GM15510 (cell line): ENCODE results near the gene YBX2.

ENCODE experiments used
- POLR2A ChIP-seq: IDR thresholded peaks from 3 replicates; pipeline ENCODE4 v1.6.1; 2011; ENCODE audit warnings: borderline replicate concordance; ENCODE audit not compliant: insufficient read length; ENCODE audit errors: extremely low read depth

Gene YBX2

DNA sequence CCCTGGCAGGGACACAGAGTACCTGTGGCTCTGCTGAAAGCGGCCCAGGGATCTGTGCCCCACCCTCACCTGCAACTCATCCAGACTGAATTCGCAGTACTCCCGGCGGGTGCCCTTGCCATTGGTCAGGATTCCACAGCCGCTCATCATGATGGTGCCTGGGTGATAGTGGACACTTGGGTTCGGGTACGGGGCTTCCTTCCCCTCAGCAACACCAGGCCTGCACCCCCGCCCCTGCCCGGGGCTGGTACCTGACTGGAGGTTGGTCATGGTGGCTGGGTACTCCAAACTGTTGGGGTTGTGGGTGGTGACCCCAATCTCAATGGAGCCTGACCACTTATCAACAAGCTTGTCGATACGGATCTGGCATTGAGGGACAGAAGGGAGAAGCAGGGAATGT is 31.7 kb upstream of the YBX2 start:
- TF ChIP-seq POLR2A: no peak

DNA sequence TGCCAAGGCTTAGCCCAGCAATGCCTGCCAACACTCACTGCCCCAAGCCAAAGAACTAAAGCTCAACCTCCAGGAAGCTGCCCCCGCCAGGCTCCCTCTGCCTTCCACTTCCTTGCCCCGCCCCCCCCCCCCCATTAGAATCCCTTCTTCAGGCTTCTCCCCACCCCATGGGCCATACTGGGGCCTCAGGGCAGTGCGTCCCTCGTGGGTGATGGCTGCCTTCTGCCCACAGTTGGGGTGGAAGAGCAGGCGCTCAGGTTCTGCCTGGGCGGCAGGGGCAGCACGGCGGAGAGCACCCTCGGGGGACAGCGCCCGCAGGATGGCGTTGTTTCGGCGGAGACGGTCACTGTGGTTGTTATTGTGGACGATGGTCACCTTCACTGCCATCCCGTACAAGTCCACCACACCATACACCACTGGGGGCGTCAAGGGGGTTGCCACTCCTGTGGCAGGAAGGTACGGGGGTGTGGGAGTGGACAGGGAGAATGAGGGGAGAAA is 30.6 kb upstream of the YBX2 start:
- TF ChIP-seq POLR2A: no peak

DNA sequence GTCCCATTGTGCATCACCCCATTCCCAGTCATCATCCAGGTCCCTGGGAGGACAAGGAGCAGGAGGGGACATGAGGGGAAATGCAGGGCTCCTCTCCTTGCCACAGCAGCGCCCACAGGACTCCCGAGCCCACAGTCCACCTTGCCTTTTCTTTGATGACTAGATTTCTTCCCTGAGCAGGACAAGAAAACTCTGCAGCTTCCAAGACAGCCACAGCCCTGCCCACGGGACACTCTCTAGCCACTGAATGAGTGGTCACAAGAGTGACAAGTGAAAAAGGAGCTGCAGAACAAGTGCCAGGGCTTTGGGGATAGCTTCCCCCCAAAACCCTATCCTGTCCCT is 30.0 kb upstream of the YBX2 start:
- TF ChIP-seq POLR2A: no peak

DNA sequence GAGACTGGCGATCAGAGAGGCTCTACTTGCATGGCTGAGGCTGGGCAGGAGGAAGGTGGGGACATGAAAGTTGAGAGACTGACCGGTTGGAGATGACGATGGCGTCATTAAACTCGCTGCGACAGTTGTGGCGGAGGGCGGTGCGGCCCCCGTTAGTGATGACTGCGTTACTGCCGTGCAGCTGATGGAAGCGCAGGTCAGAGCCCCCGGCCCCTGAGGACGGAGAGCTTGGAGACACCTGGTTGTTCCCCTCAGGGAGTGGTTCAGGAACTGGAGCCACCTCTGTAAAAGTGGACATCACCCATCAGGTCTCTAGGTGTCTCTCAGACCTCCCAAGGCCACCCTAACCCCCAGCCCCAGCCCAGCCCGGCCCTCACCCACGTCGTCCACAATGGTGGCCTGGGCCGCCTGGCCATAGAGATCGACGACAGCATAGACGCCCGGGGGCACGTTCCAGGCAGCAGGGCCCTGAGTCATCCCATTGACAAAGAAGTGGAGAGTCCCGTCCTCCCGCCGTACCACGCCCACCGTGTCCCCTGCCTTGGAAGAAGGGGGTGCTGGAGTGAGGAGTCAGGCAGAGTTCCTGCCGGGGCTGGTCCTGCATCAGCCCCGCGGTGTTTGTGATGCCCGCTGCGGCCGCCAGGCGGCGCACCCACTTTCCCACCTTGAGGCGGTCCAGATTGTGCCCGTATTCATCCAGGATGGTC is 29.4 kb upstream of the YBX2 start:
- no peak for TF ChIP-seq POLR2A

DNA sequence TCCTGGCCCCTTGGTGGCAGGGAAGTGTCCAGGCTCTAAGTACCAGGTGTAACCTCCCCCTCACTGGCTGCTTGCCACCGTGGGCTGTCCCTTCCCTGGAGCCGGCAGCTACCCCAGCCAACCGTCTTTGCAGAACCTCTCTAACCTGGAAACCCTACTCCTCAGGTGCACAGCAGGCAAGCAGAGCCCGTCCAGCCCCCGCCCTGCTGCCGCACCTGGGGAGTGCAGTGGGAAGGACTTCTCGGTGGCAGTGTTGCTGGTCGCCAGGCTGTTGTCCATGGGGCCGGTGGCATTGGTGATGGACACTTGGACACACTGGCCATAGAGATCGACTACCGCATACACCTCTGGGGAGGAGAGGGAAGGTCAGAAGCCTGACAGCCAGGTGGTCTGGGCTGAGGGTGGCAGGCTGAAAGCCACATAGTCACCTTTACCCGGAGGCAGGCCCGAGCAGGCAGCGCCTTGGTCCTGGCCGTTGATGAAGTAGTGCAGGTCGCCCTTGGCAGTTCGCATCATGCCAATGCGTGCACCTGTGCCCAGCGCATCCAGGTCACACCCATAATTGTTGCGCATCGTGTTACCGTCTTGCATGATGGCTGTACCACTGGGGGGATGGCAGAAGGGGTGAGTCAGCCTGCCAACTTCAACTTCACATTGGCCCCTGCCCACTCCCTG is 28.2 kb upstream of the YBX2 start:
- no peak for TF ChIP-seq POLR2A

DNA sequence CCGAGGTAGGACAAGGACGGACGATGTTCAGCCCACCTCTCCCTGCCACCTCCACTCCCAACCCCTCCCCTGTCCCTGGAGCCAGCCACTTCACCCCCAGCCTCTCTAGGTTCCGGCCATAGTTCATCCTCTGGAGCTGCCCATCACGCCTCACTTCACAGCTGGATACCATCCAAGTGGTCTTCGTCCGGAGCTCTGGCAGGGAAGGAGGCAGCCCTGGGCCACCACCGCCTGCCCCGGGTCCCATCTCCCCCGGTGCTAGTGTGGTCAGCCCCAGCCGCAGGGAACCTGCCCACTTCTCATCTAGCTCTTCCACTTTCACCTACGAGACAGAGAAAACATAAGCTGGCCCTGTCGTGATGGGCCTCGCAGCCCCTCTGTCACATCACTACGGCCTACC is 27.0 kb upstream of the YBX2 start:
- TF ChIP-seq POLR2A: no peak

DNA sequence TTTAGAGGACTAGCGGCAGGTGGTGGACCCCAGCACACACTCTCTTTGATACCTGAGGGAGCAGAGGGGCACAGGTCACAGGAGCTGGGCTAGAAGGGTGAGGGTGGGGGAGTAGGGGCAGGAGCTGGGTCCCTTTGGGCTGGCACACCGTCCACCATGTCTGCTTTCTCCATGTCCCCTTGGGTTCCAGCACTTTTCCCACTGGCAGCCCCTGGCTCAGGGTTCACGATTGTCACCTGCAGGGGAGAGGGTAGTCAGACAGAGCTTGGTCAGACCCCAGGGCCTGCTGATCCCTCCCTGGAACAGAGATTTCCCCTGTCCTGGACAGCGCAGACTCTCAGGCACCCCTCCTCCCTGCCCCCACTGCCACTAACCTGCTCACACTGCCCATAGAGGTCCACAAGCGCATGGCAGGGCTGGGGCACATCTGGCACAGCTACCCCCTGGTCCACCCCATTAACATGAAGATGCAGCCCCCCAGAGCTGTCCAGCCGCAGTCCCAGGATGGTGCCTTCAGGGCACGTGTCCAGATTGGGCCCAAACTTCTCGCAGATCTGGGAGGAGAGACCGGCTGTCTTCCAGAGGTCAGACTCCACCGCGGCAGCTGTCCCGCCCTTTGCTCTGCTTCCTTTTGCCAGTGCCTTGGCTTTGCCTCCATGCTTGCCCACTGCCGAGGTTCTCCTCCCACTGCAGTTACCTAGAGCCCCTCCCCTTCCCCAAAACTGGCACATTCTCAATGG is 23.9 kb upstream of the YBX2 start:
- no peak for TF ChIP-seq POLR2A

DNA sequence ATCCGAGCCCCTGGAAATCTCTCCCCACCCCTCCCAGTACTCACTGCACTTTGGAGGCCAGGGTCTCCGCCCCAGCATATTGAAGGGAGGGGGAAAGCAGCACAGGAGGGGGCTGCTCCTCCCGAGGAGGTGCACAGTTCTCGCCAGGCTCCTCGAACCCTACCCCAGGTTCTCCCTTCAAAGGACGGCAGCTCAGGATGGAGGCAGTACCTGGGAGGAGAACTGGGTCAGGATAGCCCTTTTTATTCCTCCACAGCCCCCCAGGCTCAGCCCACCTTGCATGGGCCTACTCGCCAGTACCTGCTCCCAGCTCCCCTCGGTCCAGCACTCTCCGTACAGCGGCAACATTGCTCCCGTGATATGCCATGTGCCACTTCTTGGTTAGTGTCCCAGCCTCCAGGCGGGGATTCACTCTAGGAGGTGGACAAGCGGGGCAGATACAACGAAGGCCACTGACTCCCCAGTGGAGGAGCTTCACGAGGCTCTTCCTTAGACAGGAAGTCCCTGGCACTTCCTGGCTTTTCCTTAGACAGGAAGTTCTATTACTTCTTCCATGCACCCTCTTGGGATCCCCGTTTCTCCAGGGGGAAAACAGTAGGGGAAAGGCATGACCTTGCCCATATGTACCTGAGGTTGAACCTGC is 22.8 kb upstream of the YBX2 start:
- TF ChIP-seq POLR2A: no peak

DNA sequence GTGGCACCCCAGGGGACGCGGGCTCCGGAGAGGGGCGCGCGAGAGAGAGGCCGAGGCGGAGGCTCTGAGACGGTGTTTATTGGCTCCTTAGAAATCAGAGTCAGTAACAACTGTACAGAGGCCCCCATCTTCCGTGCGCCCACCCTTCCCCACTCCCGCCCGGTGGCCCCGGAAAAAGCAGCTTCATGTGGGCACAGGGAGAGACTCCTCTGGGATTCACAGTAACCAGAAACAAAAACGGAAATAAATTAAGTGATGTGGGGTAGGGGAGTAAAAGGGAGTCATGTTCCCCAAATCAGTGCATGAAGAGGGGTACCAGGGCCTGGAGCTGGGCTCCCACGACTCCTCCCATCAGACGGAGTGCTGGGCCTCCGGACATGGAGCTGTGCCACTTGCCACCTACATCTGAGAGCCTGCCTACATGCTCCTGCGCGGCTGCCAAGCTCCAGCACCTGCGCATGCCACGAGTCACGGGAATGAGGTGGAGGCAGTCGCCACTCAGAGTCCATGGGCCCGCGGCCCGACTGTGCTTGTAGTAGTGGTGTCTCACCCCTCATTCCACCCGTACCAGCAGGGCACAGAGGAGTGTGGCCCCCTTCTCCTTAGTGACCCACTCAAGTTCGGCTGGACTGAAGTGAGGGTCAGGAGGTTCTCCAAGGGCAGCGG is 21.3 kb upstream of the YBX2 start:
- no peak for TF ChIP-seq POLR2A

DNA sequence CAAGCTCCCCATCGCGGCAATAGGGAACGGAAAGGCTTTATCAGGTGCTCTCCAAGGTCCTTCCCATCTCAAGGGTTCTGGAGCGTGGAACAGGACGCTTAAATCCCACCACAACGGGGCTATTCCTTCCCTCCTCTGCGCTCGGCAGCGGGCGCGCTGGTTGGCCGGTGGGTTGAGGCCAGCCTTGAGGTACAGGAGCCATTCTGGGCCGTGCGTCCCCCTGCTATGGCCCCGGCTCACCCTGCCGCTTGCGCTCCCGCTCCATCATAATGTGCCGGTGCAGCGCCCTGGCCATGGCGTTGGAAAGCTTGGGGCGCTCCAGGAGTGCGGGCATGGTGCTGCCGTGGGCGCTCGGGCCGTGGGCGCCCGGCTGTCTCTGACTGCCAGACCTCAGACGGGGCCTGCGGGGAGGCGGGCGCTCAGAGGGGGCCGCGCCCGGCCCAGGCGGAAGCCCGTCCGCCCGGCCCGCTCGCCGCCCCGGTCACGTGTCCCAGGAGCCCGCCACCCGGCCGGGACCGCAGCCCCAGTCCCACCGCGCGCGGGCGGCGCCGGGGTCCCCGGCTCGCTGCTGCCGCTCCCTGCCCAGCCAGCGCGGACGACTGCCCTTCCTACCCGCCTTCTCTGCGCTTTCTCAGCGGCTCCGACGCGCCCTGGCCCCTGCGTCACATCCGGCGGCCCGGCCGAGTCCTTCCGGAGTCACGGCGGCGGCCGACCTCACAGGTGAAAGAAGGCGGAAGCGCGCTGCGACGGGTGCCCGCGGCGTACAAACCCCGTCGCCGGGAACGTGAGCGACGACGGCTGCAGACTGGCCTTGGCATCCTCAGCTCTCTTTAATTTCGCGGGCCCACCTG is 20.5 kb upstream of the YBX2 start, which contains the start of gene GPS2:
GPS2 (minus strand) TSS at position 642 of the 851 bp plus-strand sequence; CDS start at position 334, 308 bp downstream.
- TF ChIP-seq POLR2A: peak; percentile 83

DNA sequence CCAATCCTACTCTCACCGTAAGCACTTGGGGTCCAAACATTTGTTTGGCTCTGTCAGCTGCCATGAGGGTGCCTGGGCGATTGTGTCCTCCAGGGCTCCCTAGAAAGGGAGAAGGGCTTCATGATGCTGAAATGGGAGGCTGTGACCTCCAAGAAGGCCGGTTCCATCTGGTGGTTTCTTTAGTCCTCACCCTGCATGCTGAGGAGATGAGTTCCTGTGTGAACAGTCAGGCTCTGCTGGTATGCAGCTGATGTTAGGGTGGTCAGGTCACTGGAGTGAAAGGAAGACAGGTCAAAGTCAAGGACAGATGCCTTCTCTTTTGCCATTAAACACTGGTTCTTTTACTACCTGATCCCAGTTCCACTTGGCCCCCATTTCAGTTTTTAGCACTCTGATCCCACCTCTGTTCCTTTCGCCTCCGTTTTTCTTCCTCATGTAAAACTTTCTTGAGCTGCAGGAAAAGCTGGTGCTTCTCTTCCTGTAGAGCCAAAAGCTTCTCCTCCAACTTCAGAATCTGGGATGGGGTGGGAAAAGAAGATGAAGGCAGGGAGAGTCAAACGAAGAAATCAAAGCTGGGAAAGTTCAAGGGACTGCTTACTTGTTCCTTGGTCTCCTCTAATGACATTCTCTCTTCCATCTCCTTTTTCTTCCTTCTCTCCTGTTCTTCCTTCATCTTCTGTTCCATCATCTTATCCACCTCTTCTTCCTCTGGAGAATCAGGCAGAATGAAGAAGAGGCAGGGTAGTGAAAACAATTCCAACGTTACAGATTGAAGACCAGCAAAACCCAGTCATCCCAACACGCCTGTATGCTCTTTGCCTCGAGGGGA is 19.7 kb upstream of the YBX2 start:
- no peak for TF ChIP-seq POLR2A

DNA sequence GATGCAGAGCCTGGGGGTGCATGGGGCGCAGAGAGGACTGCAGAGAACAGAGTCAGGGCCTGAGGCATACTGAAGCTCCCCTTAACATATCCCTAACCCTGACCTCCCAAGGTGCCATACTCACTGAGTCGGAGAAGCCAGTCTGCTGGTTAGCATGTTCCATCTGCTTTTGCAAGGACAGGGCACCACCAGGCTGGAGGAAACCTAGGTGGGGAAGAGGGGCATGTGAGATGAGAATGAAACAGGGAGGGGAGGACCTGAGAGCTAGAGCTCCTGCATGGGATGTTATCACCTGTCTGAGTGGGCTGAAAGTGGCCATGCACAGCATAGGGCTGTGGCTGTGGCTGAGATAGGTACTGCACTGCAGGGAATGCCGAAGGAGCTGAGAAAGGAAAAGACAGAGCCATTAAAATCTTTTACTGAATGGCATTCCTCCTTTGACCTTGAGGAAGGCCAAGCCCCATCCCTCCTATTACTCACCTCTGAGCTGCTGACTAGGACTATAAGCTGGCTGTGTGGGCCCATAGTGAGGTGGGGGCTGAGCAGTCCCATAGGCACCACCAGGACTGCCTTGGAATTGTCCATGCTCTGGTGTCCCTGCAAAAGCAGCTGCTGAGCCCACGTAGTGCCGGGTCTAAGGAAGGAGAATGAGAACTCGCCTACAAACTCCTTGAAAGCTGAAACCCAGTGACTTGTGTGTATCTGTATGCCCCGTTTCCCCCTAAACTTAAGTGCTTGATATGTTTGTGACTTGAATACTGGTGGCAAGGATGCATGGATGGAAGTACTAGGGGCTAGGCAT is 18.9 kb upstream of the YBX2 start:
- TF ChIP-seq POLR2A: peak; percentile 31
